CD4-positive, alpha-beta T cell treated with Interleukin-12 subunit alpha and Interleukin-12 subunit beta, for 1 hour (primary cell): Measurements from ENCODE around the gene ZNF335.
"Not testable (repeated sequence)": the region's sequence is repeated elsewhere in the genome, so short reads cannot be mapped to it uniquely, and the experiment has no call there.

Source experiments
- DNase-seq: peaks from one replicate; pipeline ENCODE4 v3.0.0-alpha.2; 2020

ZNF335 gene

GRCh38 chr20:45909336-45909808, 62.6 kb downstream of the ZNF335 start:
- DNase-seq, result no peak

- no peak for DNase-seq
Measured at GRCh38 chr20:45908084-45908483, 63.9 kb downstream of the ZNF335 start.

- DNase-seq, result no peak
Measured at GRCh38 chr20:45907219-45907948, 64.6 kb downstream of the ZNF335 start.

GRCh38 chr20:45905505-45906079, 66.4 kb downstream of the ZNF335 start:
- no peak for DNase-seq

GRCh38 chr20:45904583-45905504, 67.2 kb downstream of the ZNF335 start:
- no peak for DNase-seq

GRCh38 chr20:45902199-45902701, 69.8 kb downstream of the ZNF335 start:
- DNase-seq, result no peak

- not testable (repeated sequence) for DNase-seq
Measured at GRCh38 chr20:45901332-45901731, 70.7 kb downstream of the ZNF335 start.

GRCh38 chr20:45899046-45899835, 72.8 kb downstream of the ZNF335 start:
- DNase-seq, result no peak
